GM06990 (cell line): ENCODE data around the gene PTPRN2.
"Not testable (repeated sequence)": the region's sequence is repeated elsewhere in the genome, so short reads cannot be mapped to it uniquely, and the experiment has no call there.

ENCODE experiments used
- DNase-seq: peaks from one replicate; pipeline ENCODE4 v3.0.0-alpha.2; 2011; ENCODE audit not compliant: insufficient read length; ENCODE audit errors: extremely low read depth
- H3K27me3 ChIP-seq: replicated peaks from 2 replicates; pipeline ENCODE4 v1.6.0; 2011; ENCODE audit warnings: low read length; ENCODE audit not compliant: control insufficient read depth, insufficient read depth
- H3K36me3 ChIP-seq: 2 replicates; pipeline ENCODE4 v1.5.1; 2011; ENCODE audit warnings: low read length; ENCODE audit not compliant: control insufficient read depth, insufficient read depth
- H3K4me3 ChIP-seq: replicated peaks from 2 replicates; pipeline ENCODE4 v1.5.1; 2011; ENCODE audit warnings: low read depth, mild to moderate bottlenecking, control low read depth, low read length
- CTCF ChIP-seq: IDR thresholded peaks from 2 replicates; pipeline ENCODE4 v1.5.1; 2011; ENCODE audit warnings: low read length, control low read depth, mild to moderate bottlenecking, inconsistent platforms; ENCODE audit not compliant: insufficient read depth, poor library complexity, severe bottlenecking

The PTPRN2 gene

GRCh38 chr7:157699357-157700013 is 888.1 kb downstream of the PTPRN2 start:
- TF ChIP-seq CTCF: no peak
- DNase-seq: no peak
- no peak overlapping the region for H3K4me3 ChIP-seq
- no peaks in the 10 kb centered on the region for H3K36me3 ChIP-seq
- no peaks in the 10 kb centered on the region for H3K27me3 ChIP-seq

- not testable (repeated sequence) for H3K36me3 ChIP-seq, H3K27me3 ChIP-seq, DNase-seq, H3K4me3 ChIP-seq
Measured at GRCh38 chr7:157697287-157697686, 890.3 kb downstream of the PTPRN2 start.

GRCh38 chr7:157695609-157696008 is 892.0 kb downstream of the PTPRN2 start:
- not testable (repeated sequence) for H3K36me3 ChIP-seq, H3K4me3 ChIP-seq, H3K27me3 ChIP-seq, DNase-seq

GRCh38 chr7:157694376-157694665 is 893.3 kb downstream of the PTPRN2 start:
- H3K27me3 ChIP-seq: no peaks in the 10 kb centered on the region

GRCh38 chr7:157693521-157694375 is 893.9 kb downstream of the PTPRN2 start:
- Histone ChIP-seq H3K27me3 (no peaks in the 10 kb centered on the region), H3K4me3 (no peak overlapping the region), H3K36me3 (no peaks in the 10 kb centered on the region)
- no peak for TF ChIP-seq CTCF
- no peak for DNase-seq

More at GRCh38 chr7:157694376-157694665, 893.3 kb downstream of the PTPRN2 start:
- no peak for TF ChIP-seq CTCF
- H3K36me3 ChIP-seq: no peaks in the 10 kb centered on the region
- DNase-seq: no peak
- no peak overlapping the region for H3K4me3 ChIP-seq

GRCh38 chr7:157693071-157693520 is 894.5 kb downstream of the PTPRN2 start:
- DNase-seq: no peak
- Histone ChIP-seq H3K36me3 (no peaks in the 10 kb centered on the region), H3K27me3 (no peaks in the 10 kb centered on the region), H3K4me3 (no peak overlapping the region)
- no peak for TF ChIP-seq CTCF
